Panc1 (cell line): ENCODE results near the gene LEPROT. TPM values are rescaled to one million over a fixed set of nuclear protein-coding genes. Genes with fewer than 3 reads are reported as not detected.

ENCODE experiments used
- ATAC-seq: fragments of 200-7000 bp; cut with Tn5 transposase; 2 replicates; pipeline ENCODE4 v1.9.1; 2020; ENCODE audit warnings: mild to moderate bottlenecking, moderate library complexity
- BruUV-seq: library from RNA; stranded (reverse); fragments of 400-500 nt; replicated peaks from 2 replicates; lab custom pipeline; 2021; lab: Mats Ljungman, UMichigan
- CTCF ChIA-PET: fragments of 300-600 bp; sonication (Branson Sonifier 250); formaldehyde crosslinking; loops from one replicate; lab custom pipeline; 2022; ENCODE audit warnings: antibody characterized with exemption; lab: Charles Lee
- POLR2A ChIA-PET: fragments of 300-600 bp; sonication (Branson Sonifier 250); formaldehyde crosslinking; loops from one replicate; lab custom pipeline; 2022; ENCODE audit warnings: antibody characterized with exemption; lab: Charles Lee
- DNase-seq: peaks from one replicate; pipeline ENCODE4 v3.0.0-alpha.2; 2010; ENCODE audit warnings: low read depth, low spot score
- H3K27ac ChIP-seq: 2 replicates; pipeline ENCODE4 v1.5.1; 2011; ENCODE audit warnings: mild to moderate bottlenecking, low read length, inconsistent platforms
- H3K27me3 ChIP-seq: fragments of 200-500 bp; sonication (Bioruptor generic); 2 replicates; pipeline ENCODE4 v1.6.0; 2014; ENCODE audit warnings: low read length, inconsistent platforms; ENCODE audit not compliant: control insufficient read depth, insufficient read depth
- H3K36me3 ChIP-seq: fragments of 200-500 bp; sonication (Bioruptor generic); 2 replicates; pipeline ENCODE4 v1.5.1; 2014; ENCODE audit warnings: inconsistent platforms, mild to moderate bottlenecking, low read length, moderate library complexity; ENCODE audit not compliant: control insufficient read depth, insufficient read depth
- H3K4me1 ChIP-seq: 2 replicates; pipeline ENCODE4 v1.5.1; 2011; ENCODE audit warnings: inconsistent platforms, mild to moderate bottlenecking, low read length, moderate library complexity; ENCODE audit not compliant: control insufficient read depth, insufficient read depth
- H3K4me3 ChIP-seq, 2 experiments: 2 replicates each; pipeline ENCODE4 v1.5.1; 2011 to 2012; ENCODE audit warnings: low read depth in 2 of 2, low read length in 2 of 2, mild to moderate bottlenecking in 2 of 2, inconsistent platforms in 1 of 2, moderate library complexity in 1 of 2
- H3K9me3 ChIP-seq: fragments of 200-500 bp; sonication (Bioruptor generic); 2 replicates; pipeline ENCODE4 v1.5.1; 2014; ENCODE audit warnings: low read depth, mild to moderate bottlenecking, inconsistent platforms, low read length, moderate library complexity; ENCODE audit not compliant: control insufficient read depth, insufficient read depth
- POLR2AphosphoS5 ChIP-seq: IDR thresholded peaks from 2 replicates; pipeline ENCODE4 v1.6.1; 2012; ENCODE audit warnings: mild to moderate bottlenecking, low read depth, low read length, moderate library complexity
- SIN3A ChIP-seq: IDR thresholded peaks from 2 replicates; pipeline ENCODE4 v1.6.1; 2012; ENCODE audit warnings: low read depth, mild to moderate bottlenecking, low read length, moderate library complexity, borderline replicate concordance; ENCODE audit not compliant: insufficient read depth
- TCF7L2 ChIP-seq: IDR thresholded peaks from 2 replicates; pipeline ENCODE4 v1.6.1; 2011; ENCODE audit warnings: mild to moderate bottlenecking, low read depth, low read length, inconsistent platforms
- in situ Hi-C: cut with HindIII; loops from 2 replicates; pipeline ENCODE4 v1.10.0; 2016; ENCODE audit warnings: low sequenced_read_pairs, low pct_unique_long_range_greater_than_20kb
- intact Hi-C: fragments of 100-400 bp; cut with micrococcal nuclease; formaldehyde crosslinking; loops from one replicate; pipeline ENCODE4 v1.10.0; 2022; ENCODE audit not compliant: unreplicated experiment
- total RNA-seq: library from RNA; stranded (reverse); gene quantifications from one replicate; pipeline ENCODE4 v1.2.1, GENCODE V29; 2021; ENCODE audit not compliant: unreplicated experiment
- TF ChIP-seq, protein P1 (sequence below): fragments of 450-650 bp; IDR thresholded peaks from 2 replicates; pipeline ENCODE4 v1.5.1; 2017; ENCODE audit warnings: mild to moderate bottlenecking
- TF ChIP-seq, protein P2 (sequence below), 2 experiments: IDR thresholded peaks; 2 replicates each; pipeline ENCODE4 v1.6.1; 2011 to 2012; ENCODE audit warnings: low read depth in 2 of 2, control low read depth in 1 of 2, low read length in 1 of 2, mild to moderate bottlenecking in 1 of 2, moderate library complexity in 1 of 2; ENCODE audit not compliant: insufficient read depth in 1 of 2

LEPROT gene
- total RNA-seq, 1 experiment from 2014 or later = 53.6 TPM

- no TSS peak for BruUV-seq
- Histone ChIP-seq H3K36me3 (peaks cover 4% of the 10 kb centered on the region), H3K9me3 (no peaks in the 10 kb centered on the region), H3K4me3 (no peak overlapping the region), H3K27ac (no peak overlapping the region), H3K4me1 (no peaks in the 10 kb centered on the region), H3K27me3 (no peaks in the 10 kb centered on the region)
- ATAC-seq (no peak), DNase-seq (no peak)
- ChIA-PET CTCF (no interaction called here), POLR2A (no interaction called here)
- TF ChIP-seq TCF7L2 = no peak
- TF ChIP-seq SIN3A = no peak
- TF ChIP-seq, protein P1, sequence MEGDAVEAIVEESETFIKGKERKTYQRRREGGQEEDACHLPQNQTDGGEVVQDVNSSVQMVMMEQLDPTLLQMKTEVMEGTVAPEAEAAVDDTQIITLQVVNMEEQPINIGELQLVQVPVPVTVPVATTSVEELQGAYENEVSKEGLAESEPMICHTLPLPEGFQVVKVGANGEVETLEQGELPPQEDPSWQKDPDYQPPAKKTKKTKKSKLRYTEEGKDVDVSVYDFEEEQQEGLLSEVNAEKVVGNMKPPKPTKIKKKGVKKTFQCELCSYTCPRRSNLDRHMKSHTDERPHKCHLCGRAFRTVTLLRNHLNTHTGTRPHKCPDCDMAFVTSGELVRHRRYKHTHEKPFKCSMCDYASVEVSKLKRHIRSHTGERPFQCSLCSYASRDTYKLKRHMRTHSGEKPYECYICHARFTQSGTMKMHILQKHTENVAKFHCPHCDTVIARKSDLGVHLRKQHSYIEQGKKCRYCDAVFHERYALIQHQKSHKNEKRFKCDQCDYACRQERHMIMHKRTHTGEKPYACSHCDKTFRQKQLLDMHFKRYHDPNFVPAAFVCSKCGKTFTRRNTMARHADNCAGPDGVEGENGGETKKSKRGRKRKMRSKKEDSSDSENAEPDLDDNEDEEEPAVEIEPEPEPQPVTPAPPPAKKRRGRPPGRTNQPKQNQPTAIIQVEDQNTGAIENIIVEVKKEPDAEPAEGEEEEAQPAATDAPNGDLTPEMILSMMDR = no peak
- no peak for TF ChIP-seq POLR2AphosphoS5
- TF ChIP-seq, protein P2, sequence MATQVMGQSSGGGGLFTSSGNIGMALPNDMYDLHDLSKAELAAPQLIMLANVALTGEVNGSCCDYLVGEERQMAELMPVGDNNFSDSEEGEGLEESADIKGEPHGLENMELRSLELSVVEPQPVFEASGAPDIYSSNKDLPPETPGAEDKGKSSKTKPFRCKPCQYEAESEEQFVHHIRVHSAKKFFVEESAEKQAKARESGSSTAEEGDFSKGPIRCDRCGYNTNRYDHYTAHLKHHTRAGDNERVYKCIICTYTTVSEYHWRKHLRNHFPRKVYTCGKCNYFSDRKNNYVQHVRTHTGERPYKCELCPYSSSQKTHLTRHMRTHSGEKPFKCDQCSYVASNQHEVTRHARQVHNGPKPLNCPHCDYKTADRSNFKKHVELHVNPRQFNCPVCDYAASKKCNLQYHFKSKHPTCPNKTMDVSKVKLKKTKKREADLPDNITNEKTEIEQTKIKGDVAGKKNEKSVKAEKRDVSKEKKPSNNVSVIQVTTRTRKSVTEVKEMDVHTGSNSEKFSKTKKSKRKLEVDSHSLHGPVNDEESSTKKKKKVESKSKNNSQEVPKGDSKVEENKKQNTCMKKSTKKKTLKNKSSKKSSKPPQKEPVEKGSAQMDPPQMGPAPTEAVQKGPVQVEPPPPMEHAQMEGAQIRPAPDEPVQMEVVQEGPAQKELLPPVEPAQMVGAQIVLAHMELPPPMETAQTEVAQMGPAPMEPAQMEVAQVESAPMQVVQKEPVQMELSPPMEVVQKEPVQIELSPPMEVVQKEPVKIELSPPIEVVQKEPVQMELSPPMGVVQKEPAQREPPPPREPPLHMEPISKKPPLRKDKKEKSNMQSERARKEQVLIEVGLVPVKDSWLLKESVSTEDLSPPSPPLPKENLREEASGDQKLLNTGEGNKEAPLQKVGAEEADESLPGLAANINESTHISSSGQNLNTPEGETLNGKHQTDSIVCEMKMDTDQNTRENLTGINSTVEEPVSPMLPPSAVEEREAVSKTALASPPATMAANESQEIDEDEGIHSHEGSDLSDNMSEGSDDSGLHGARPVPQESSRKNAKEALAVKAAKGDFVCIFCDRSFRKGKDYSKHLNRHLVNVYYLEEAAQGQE (IDR thresholded peaks at IDR 0.05; ENCODE audit: insufficient read depth in 1 of 2, low read depth in 2 of 2, low read length in 1 of 2) = no peak
- intact Hi-C loops (no loop called here), in situ Hi-C loops (no loop called here)
Observed at GRCh38 chr1:65437616-65438015, 17.1 kb downstream of the LEPROT start.

- no peaks in the 10 kb centered on the region for H3K27me3 ChIP-seq
- ChIA-PET CTCF (interaction anchor here (0.7 kb wide), 1 partner anchor 185 kb away, joined by 9 read pairs; no protein-coding TSS in a partner anchor), POLR2A (no interaction called here)
- DNase-seq = no peak
- H3K36me3 ChIP-seq = no peaks in the 10 kb centered on the region
- BruUV-seq = no TSS peak
- in situ Hi-C loops = no loop called here
- intact Hi-C loops = no loop called here
- no peaks in the 10 kb centered on the region for H3K9me3 ChIP-seq
- no peak overlapping the region for H3K27ac ChIP-seq
- no peak overlapping the region for H3K4me3 ChIP-seq
- H3K4me1 ChIP-seq = no peaks in the 10 kb centered on the region
- no peak for ATAC-seq
- TF ChIP-seq SIN3A = no peak
- no peak for TF ChIP-seq POLR2AphosphoS5
- TF ChIP-seq, protein P2 (IDR thresholded peaks at IDR 0.05; ENCODE audit: insufficient read depth in 1 of 2, low read depth in 2 of 2, low read length in 1 of 2) = no peak
- no peak for TF ChIP-seq TCF7L2
- TF ChIP-seq, protein P1 = no peak
Observed at GRCh38 chr1:65440322-65440900, 19.9 kb downstream of the LEPROT start.
